K562 (cell line): Measurements from ENCODE around the gene PPFIA1. TPM values are rescaled to one million over a fixed set of nuclear protein-coding genes. Genes with fewer than 3 reads are reported as not detected.

Experiments used
- CEBPG ChIP-seq, 3 experiments: fragments of 200-800 bp in 1 of 3; sonication (Bioruptor generic) in 1 of 3; sonication (generic) in 1 of 3; formaldehyde crosslinking in 1 of 3; IDR thresholded peaks in 2 of 3; conservative IDR thresholded peaks in 1 of 3; 2 replicates each; pipeline versions ENCODE4 v1.6.1 to v1.8.0; 2016 to 2022; ENCODE audit warnings: missing compliant biosample characterization in 2 of 3, missing genetic modification characterization in 2 of 3, mild to moderate bottlenecking in 1 of 3, missing genetic modification reagents in 1 of 3
- CREM ChIP-seq: IDR thresholded peaks from 2 replicates; pipeline ENCODE4 v1.6.1; 2014; ENCODE audit warnings: antibody characterized with exemption, low read depth
- FOXP1 ChIP-seq: sonication (generic); formaldehyde crosslinking; IDR thresholded peaks from 2 replicates; pipeline ENCODE4 v1.8.0; 2022; ENCODE audit warnings: mild to moderate bottlenecking, missing genetic modification reagents
- MYC ChIP-seq, 2 experiments: fragments of 250-450 bp in 1 of 2; sonication (Bioruptor Pico) in 1 of 2; IDR thresholded peaks; 2 replicates each; pipeline versions ENCODE4 v1.5.1 to v1.6.1; 2012 to 2021; ENCODE audit warnings: low read depth in 2 of 2, borderline replicate concordance in 1 of 2, improper control_type of control experiment in 1 of 2, low read length in 1 of 2, mild to moderate bottlenecking in 1 of 2, moderate library complexity in 1 of 2
- NFE2 ChIP-seq: IDR thresholded peaks from 2 replicates; pipeline ENCODE4 v1.6.1; 2014; ENCODE audit warnings: antibody characterized with exemption, low read depth
- SMARCA5 ChIP-seq: fragments of 450-650 bp; IDR thresholded peaks from 2 replicates; pipeline ENCODE4 v1.6.1; 2016
- THRB ChIP-seq: fragments of 450-650 bp; formaldehyde crosslinking; conservative IDR thresholded peaks from 2 replicates; pipeline ENCODE4 v1.4.0; 2022; ENCODE audit warnings: mild to moderate bottlenecking, missing genetic modification characterization
- polyA plus RNA-seq, 8 experiments: library from polyadenylated mRNA; depleted of rRNA in 4 of 8; stranded (reverse) in 5 of 8; unstranded in 3 of 8; fragments of >200 nt; fragmentation: Nextera tagmentation in 2 of 8; fragmentation: Illumina TruSeq in 1 of 8; extraction: Ambion mirVana in 2 of 8; extraction: Trizol in 1 of 8; gene quantifications; 2 replicates each; pipeline versions ENCODE4 v1.2.1 to v1.2.3, GENCODE V29; 2011 to 2014; ENCODE audit warnings: inconsistent platforms in 1 of 8, missing spikeins in 1 of 8
- total RNA-seq, 7 experiments: library from RNA; depleted of rRNA in 6 of 7; stranded (reverse); fragments of >200 nt in 6 of 7; fragmentation: Illumina TruSeq in 2 of 7; extraction: Trizol in 2 of 7; gene quantifications; 2 replicates each; pipeline versions ENCODE4 v1.2.1 to v1.2.3, GENCODE V29; 2011 to 2021; ENCODE audit warnings: low replicate concordance in 1 of 7
- TF ChIP-seq, protein P1 (sequence below): fragments of 450-650 bp; formaldehyde crosslinking; IDR thresholded peaks from 2 replicates; pipeline ENCODE4 v1.4.0; 2022; ENCODE audit warnings: missing genetic modification characterization
- TF ChIP-seq, protein P2 (sequence below), 2 experiments: fragments of 450-650 bp; formaldehyde crosslinking in 1 of 2; IDR thresholded peaks; 2 replicates each; pipeline versions ENCODE4 v1.4.0 to v1.6.1; 2014 to 2020; ENCODE audit warnings: mild to moderate bottlenecking in 2 of 2, borderline replicate concordance in 1 of 2, low read depth in 1 of 2
- TF ChIP-seq, protein P3 (sequence below): sonication (generic); formaldehyde crosslinking; IDR thresholded peaks from 2 replicates; pipeline ENCODE4 v1.9.0; 2022; ENCODE audit warnings: mild to moderate bottlenecking, missing genetic modification reagents

The PPFIA1 gene
- total and polyA plus RNA-seq, 9 of the 15 experiments (the other 6 are each of a cell fraction or from before 2014, with no cell fraction given): 9.9 to 41.5 (median 28.5) TPM

GRCh38 chr11:70423523-70424505 lies 153.3 kb downstream of the PPFIA1 start (continued):
- TF ChIP-seq, protein P1, sequence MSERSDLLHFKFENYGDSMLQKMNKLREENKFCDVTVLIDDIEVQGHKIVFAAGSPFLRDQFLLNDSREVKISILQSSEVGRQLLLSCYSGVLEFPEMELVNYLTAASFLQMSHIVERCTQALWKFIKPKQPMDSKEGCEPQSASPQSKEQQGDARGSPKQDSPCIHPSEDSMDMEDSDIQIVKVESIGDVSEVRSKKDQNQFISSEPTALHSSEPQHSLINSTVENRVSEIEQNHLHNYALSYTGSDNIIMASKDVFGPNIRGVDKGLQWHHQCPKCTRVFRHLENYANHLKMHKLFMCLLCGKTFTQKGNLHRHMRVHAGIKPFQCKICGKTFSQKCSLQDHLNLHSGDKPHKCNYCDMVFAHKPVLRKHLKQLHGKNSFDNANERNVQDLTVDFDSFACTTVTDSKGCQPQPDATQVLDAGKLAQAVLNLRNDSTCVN: 0 out of 2 replicates have a peak, but pooled peaks have one; percentile 38
- peak; percentile 30 for TF ChIP-seq NFE2
- TF ChIP-seq THRB (CRISPR knock-in tag): 0 out of 2 replicates have a peak, but pooled peaks have one; percentile 45
- TF ChIP-seq CEBPG (CRISPR knock-in tag; IDR thresholded peaks at IDR 0.05): peak; percentile 65; the same call in 1 of the 2 replicates
- 0 out of 4 replicates have a peak, but pooled peaks of 1 of the 2 experiments have one; percentile 50 for TF ChIP-seq CEBPG (tag; conservative IDR thresholded peaks at IDR 0.05 in 1 of 2, IDR thresholded peaks at IDR 0.05 in 1 of 2)
- 0 out of 2 replicates have a peak, but pooled peaks have one; percentile 29 for TF ChIP-seq SMARCA5
- peak; percentile 76 for TF ChIP-seq CREM
- no peak for TF ChIP-seq MYC (IDR thresholded peaks at IDR 0.05; ENCODE audit: low read depth, low read length)
- TF ChIP-seq MYC (CRISPR knock-in tag; IDR thresholded peaks at IDR 0.05; ENCODE audit: borderline replicate concordance, low read depth): 0 out of 2 replicates have a peak, but pooled peaks have one; percentile 24
- TF ChIP-seq, protein P2, sequence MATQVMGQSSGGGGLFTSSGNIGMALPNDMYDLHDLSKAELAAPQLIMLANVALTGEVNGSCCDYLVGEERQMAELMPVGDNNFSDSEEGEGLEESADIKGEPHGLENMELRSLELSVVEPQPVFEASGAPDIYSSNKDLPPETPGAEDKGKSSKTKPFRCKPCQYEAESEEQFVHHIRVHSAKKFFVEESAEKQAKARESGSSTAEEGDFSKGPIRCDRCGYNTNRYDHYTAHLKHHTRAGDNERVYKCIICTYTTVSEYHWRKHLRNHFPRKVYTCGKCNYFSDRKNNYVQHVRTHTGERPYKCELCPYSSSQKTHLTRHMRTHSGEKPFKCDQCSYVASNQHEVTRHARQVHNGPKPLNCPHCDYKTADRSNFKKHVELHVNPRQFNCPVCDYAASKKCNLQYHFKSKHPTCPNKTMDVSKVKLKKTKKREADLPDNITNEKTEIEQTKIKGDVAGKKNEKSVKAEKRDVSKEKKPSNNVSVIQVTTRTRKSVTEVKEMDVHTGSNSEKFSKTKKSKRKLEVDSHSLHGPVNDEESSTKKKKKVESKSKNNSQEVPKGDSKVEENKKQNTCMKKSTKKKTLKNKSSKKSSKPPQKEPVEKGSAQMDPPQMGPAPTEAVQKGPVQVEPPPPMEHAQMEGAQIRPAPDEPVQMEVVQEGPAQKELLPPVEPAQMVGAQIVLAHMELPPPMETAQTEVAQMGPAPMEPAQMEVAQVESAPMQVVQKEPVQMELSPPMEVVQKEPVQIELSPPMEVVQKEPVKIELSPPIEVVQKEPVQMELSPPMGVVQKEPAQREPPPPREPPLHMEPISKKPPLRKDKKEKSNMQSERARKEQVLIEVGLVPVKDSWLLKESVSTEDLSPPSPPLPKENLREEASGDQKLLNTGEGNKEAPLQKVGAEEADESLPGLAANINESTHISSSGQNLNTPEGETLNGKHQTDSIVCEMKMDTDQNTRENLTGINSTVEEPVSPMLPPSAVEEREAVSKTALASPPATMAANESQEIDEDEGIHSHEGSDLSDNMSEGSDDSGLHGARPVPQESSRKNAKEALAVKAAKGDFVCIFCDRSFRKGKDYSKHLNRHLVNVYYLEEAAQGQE (IDR thresholded peaks at IDR 0.05; ENCODE audit: borderline replicate concordance): 0 out of 2 replicates have a peak, but pooled peaks have one; percentile 12
- TF ChIP-seq, protein P2 (CRISPR knock-in tag; IDR thresholded peaks at IDR 0.05; ENCODE audit: low read depth): no peak
- TF ChIP-seq FOXP1 (CRISPR knock-in tag): peak; percentile 75; the same call in 1 of the 2 replicates
- TF ChIP-seq, protein P3, sequence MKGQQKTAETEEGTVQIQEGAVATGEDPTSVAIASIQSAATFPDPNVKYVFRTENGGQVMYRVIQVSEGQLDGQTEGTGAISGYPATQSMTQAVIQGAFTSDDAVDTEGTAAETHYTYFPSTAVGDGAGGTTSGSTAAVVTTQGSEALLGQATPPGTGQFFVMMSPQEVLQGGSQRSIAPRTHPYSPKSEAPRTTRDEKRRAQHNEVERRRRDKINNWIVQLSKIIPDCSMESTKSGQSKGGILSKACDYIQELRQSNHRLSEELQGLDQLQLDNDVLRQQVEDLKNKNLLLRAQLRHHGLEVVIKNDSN (CRISPR knock-in tag): peak; percentile 97
